GM21367 (cell line): Measurements from ENCODE around the gene CFI.

Experiments
- ATAC-seq: cut with Tn5 transposase; IDR thresholded peaks from one replicate; pipeline ENCODE4 v1.9.1; 2021; ENCODE audit not compliant: unreplicated experiment

CFI gene

GRCh38 chr4:109691411-109691920 is 110.3 kb downstream of the CFI start:
- ATAC-seq, result no peak
